RWPE2 (cell line): ENCODE measurements around the gene GTSF1L.

Experiments
- ATAC-seq: fragments of 200-7000 bp; cut with Tn5 transposase; 3 replicates; pipeline ENCODE4 v1.9.1; 2021; ENCODE audit warnings: low read depth
- DNase-seq: peaks from one replicate; pipeline ENCODE4 v3.0.0-alpha.2; 2020; ENCODE audit warnings: low spot score
- H3K27ac ChIP-seq: fragments of 450-650 bp; 2 replicates; pipeline ENCODE4 v1.5.1; 2017; ENCODE audit warnings: mild to moderate bottlenecking; ENCODE audit not compliant: poor library complexity, severe bottlenecking
- H3K27me3 ChIP-seq: fragments of 250-450 bp; sonication (Bioruptor Pico); 2 replicates; pipeline ENCODE4 v1.5.1; 2021; ENCODE audit warnings: mild to moderate bottlenecking, moderate library complexity; ENCODE audit not compliant: insufficient read depth, poor library complexity, severe bottlenecking
- H3K36me3 ChIP-seq: fragments of 250-450 bp; sonication (Bioruptor Pico); 2 replicates; pipeline ENCODE4 v1.5.1; 2020; ENCODE audit warnings: low read depth, mild to moderate bottlenecking, moderate library complexity
- H3K4me1 ChIP-seq: fragments of 250-450 bp; sonication (Bioruptor Pico); 2 replicates; pipeline ENCODE4 v1.5.1; 2021; ENCODE audit warnings: mild to moderate bottlenecking, moderate library complexity; ENCODE audit not compliant: insufficient read depth, poor library complexity, severe bottlenecking
- H3K4me3 ChIP-seq: fragments of 250-450 bp; sonication (Bioruptor Pico); 2 replicates; pipeline ENCODE4 v1.5.1; 2021; ENCODE audit warnings: mild to moderate bottlenecking, moderate library complexity; ENCODE audit not compliant: severe bottlenecking
- H3K9me3 ChIP-seq: fragments of 250-450 bp; sonication (Bioruptor Pico); 2 replicates; pipeline ENCODE4 v1.5.1; 2021; ENCODE audit warnings: mild to moderate bottlenecking, moderate library complexity; ENCODE audit not compliant: severe bottlenecking
- TF ChIP-seq, protein P1 (sequence below): fragments of 450-650 bp; IDR thresholded peaks from one replicate; pipeline ENCODE4 v1.5.1; 2017; ENCODE audit warnings: mild to moderate bottlenecking, moderate library complexity; ENCODE audit not compliant: poor library complexity, severe bottlenecking

GTSF1L gene

DNA sequence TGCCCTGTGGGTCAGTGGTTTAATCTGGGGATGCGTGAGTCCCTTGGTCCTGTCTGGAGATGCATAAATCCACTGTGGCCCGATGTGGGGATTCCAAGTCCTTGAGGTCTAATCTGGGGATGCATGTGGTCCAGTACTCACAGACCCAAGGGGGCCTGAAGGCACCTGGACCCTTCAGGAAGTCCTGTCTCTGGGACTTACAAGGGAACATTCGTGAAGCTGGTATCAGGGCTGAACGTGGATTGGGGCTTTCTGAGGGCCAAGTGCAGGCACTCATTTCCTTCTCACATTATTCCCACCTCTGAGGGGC, 25.2 kb upstream of the GTSF1L start:
- no peaks in the 10 kb centered on the region for H3K9me3 ChIP-seq
- H3K27me3 ChIP-seq: no peaks in the 10 kb centered on the region
- TF ChIP-seq, protein P1, sequence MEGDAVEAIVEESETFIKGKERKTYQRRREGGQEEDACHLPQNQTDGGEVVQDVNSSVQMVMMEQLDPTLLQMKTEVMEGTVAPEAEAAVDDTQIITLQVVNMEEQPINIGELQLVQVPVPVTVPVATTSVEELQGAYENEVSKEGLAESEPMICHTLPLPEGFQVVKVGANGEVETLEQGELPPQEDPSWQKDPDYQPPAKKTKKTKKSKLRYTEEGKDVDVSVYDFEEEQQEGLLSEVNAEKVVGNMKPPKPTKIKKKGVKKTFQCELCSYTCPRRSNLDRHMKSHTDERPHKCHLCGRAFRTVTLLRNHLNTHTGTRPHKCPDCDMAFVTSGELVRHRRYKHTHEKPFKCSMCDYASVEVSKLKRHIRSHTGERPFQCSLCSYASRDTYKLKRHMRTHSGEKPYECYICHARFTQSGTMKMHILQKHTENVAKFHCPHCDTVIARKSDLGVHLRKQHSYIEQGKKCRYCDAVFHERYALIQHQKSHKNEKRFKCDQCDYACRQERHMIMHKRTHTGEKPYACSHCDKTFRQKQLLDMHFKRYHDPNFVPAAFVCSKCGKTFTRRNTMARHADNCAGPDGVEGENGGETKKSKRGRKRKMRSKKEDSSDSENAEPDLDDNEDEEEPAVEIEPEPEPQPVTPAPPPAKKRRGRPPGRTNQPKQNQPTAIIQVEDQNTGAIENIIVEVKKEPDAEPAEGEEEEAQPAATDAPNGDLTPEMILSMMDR: no peak
- no peak for DNase-seq
- peaks cover 20% of the 10 kb centered on the region for H3K4me1 ChIP-seq
- H3K36me3 ChIP-seq: no peaks in the 10 kb centered on the region
- no peak for ATAC-seq
- H3K27ac ChIP-seq: peak overlapping the region; percentile 47
- no peak overlapping the region for H3K4me3 ChIP-seq

GRCh38 chr20:43751167-43752050, 24.6 kb upstream of the GTSF1L start:
- DNase-seq (no peak), ATAC-seq (peak; percentile 92)
- H3K9me3 ChIP-seq: no peaks in the 10 kb centered on the region
- no peaks in the 10 kb centered on the region for H3K36me3 ChIP-seq
- H3K27ac ChIP-seq: peak overlapping the region; percentile 47
- H3K4me1 ChIP-seq: peaks cover 20% of the 10 kb centered on the region
- TF ChIP-seq, protein P1: peak; percentile 87
- H3K4me3 ChIP-seq: no peak overlapping the region
- H3K27me3 ChIP-seq: no peaks in the 10 kb centered on the region

GRCh38 chr20:43750774-43751166, 24.0 kb upstream of the GTSF1L start:
- H3K36me3 ChIP-seq: no peaks in the 10 kb centered on the region
- H3K9me3 ChIP-seq: no peaks in the 10 kb centered on the region
- no peaks in the 10 kb centered on the region for H3K27me3 ChIP-seq
- TF ChIP-seq, protein P1: no peak
- ATAC-seq (no peak), DNase-seq (no peak)
- peaks cover 20% of the 10 kb centered on the region for H3K4me1 ChIP-seq
- no peak overlapping the region for H3K4me3 ChIP-seq
- H3K27ac ChIP-seq: peak overlapping the region; percentile 47

GRCh38 chr20:43749734-43750294, 23.0 kb upstream of the GTSF1L start:
- peak; percentile 91 for DNase-seq
- H3K9me3 ChIP-seq: no peaks in the 10 kb centered on the region
- H3K36me3 ChIP-seq: no peaks in the 10 kb centered on the region
- no peak overlapping the region for H3K27ac ChIP-seq
- no peaks in the 10 kb centered on the region for H3K27me3 ChIP-seq
- TF ChIP-seq, protein P1: peak; percentile 100
- no peak overlapping the region for H3K4me3 ChIP-seq
- peaks cover 20% of the 10 kb centered on the region for H3K4me1 ChIP-seq
- peak; percentile 63 for ATAC-seq

GRCh38 chr20:43748274-43748673, 21.5 kb upstream of the GTSF1L start:
- no peaks in the 10 kb centered on the region for H3K9me3 ChIP-seq
- no peak overlapping the region for H3K4me3 ChIP-seq
- TF ChIP-seq, protein P1: no peak
- H3K27ac ChIP-seq: no peak overlapping the region
- no peaks in the 10 kb centered on the region for H3K27me3 ChIP-seq
- ATAC-seq (no peak), DNase-seq (no peak)
- H3K4me1 ChIP-seq: peaks cover 20% of the 10 kb centered on the region
- H3K36me3 ChIP-seq: no peaks in the 10 kb centered on the region
